Breast epithelium (tissue), 3 donors: ENCODE measurements around the gene LHX1.

Experiments
- CTCF ChIP-seq, 3 donors: fragments of 450-650 bp; IDR thresholded peaks; one replicate each; pipeline ENCODE4 v1.5.1; 2016 to 2017; ENCODE audit warnings: antibody characterized with exemption in 3 of 3, mild to moderate bottlenecking in 3 of 3, moderate library complexity in 3 of 3
- POLR2A ChIP-seq: fragments of 450-650 bp; IDR thresholded peaks from one replicate; pipeline ENCODE4 v1.6.1; 2016; ENCODE audit warnings: antibody characterized with exemption, mild to moderate bottlenecking, moderate library complexity

DNA sequence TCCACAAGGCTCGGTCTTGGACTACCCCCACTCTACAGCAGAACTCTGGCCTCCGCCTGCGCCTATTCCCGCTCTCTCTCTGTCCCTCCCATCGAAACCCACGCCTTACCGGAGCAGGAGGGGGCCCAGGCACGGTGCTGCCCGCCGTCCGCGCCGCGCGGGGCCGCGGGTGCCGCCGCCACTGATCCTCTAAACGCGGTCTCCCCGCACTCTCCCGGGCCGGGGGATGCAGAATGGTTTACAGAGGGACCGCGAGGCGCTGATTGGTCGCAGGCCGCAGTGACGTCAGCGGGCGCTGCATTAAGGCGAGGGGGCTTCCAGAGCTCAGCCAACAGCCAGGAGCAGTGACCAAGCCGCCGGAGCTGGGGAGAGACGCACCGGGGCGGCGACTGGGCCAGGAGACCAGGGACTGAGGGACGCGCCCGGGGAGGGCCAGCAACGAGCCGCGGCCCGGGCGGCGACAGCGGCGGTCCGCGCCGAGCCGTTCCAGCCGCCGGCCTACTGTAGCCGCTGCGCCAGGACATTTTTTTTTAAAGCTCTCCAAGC lies 747 bp upstream of the LHX1 start:
- TF ChIP-seq POLR2A (no peak), CTCF (IDR thresholded peaks at IDR 0.05) (no peak)
